ENCODE results near the gene FOXC1.

FOXC1 gene

DNA sequence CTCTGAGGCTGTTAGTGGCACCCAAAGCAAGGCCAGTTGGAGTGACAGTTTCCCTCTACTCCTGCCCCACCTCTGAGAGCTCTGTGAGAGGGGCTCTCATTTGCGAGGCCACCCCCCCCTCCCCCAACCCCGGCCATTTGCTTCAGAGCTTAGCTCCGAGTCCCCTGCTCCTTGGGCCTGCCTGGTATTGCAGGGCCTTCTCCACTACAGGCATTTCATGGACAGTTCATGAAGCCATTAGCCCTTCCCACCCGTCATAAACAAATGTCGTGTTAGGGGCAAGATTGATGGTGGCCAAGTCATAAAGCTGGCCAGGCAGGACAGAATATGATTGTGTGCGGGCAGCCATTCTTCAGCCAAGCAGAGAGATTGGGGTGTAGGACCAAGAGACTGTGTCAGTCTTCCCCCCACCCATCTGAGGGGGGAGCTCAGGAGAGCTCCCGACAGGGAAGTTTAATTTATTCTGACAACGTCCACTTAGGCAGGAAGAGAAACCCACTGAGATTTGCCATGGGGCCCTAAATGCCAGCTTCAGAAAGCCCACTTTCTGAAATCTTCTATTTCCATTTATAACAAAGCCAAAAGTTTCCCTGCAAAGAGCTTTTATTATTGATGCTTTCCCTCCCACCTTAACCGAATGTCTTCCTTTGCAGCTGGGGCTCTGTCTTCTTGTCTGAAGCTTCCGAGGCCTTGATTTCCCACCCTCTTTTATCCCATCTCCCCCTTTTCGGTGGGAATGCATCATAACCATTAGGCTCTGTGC is 7.2 kb downstream of the FOXC1 start:
- DNase-seq (ENCODE audit: low read depth), result no peak
- no peak for TF ChIP-seq POLR2A (IDR thresholded peaks at IDR 0.05; ENCODE audit: extremely low read depth, insufficient read length)
- TF ChIP-seq, protein P1, sequence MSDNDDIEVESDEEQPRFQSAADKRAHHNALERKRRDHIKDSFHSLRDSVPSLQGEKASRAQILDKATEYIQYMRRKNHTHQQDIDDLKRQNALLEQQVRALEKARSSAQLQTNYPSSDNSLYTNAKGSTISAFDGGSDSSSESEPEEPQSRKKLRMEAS (IDR thresholded peaks at IDR 0.05; ENCODE audit: low read depth, low read length), result no peak
- TF ChIP-seq MYC (IDR thresholded peaks at IDR 0.05; ENCODE audit: low read depth, low read length), result no peak
- TF ChIP-seq, protein P2, sequence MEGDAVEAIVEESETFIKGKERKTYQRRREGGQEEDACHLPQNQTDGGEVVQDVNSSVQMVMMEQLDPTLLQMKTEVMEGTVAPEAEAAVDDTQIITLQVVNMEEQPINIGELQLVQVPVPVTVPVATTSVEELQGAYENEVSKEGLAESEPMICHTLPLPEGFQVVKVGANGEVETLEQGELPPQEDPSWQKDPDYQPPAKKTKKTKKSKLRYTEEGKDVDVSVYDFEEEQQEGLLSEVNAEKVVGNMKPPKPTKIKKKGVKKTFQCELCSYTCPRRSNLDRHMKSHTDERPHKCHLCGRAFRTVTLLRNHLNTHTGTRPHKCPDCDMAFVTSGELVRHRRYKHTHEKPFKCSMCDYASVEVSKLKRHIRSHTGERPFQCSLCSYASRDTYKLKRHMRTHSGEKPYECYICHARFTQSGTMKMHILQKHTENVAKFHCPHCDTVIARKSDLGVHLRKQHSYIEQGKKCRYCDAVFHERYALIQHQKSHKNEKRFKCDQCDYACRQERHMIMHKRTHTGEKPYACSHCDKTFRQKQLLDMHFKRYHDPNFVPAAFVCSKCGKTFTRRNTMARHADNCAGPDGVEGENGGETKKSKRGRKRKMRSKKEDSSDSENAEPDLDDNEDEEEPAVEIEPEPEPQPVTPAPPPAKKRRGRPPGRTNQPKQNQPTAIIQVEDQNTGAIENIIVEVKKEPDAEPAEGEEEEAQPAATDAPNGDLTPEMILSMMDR (IDR thresholded peaks at IDR 0.05; ENCODE audit: low read depth, low read length), result no peak
- H3K4me3 ChIP-seq (ENCODE audit: low read depth, low read length), result no peak overlapping the region

DNA sequence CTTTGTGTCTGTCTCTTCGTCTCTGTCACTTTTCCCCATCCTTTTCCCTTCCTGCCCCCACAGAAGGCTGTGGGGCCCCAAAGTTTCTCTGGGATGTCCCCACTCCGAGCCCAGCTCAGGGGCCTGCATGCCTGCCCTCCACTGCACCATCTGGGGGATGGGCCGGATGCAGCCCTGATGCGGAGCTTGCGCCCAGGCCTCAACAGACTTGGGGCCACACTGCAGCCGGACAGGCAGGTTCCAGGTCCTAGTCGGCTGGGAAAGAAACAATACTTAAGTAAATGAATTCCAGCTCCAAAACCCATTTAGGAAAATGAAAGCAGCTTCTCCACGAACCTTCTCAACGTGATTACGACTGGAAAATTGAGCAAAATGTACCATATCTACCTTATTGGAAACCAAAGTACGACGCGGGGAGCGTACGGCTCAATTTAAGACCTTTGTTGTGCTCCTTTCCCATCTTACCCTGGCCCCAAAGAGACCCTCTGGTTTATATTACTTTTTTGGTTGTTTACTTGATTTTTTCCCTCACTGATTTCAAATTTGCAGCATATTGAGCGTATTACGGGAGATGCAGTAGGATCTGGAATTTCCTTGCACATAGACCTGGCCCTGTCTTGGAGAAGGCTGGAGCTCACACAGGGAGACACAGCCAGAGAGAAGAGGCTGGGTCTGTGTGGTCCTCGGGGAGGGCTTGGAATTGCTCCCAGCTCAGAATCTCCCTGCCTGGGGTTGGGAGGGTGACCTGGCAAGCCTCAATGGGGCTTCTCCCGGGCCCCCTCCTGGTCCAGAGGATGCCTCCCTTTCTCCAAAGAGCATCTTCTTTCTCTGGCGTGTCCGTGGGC is 8.0 kb downstream of the FOXC1 start:
- no peak overlapping the region for H3K4me3 ChIP-seq (ENCODE audit: low read depth, low read length)
- TF ChIP-seq, protein P2 (IDR thresholded peaks at IDR 0.05; ENCODE audit: low read depth, low read length), result no peak
- TF ChIP-seq MYC (IDR thresholded peaks at IDR 0.05; ENCODE audit: low read depth, low read length) (no peak), POLR2A (IDR thresholded peaks at IDR 0.05; ENCODE audit: extremely low read depth, insufficient read length) (no peak)
- TF ChIP-seq, protein P1 (IDR thresholded peaks at IDR 0.05; ENCODE audit: low read depth, low read length), result no peak
- no peak for DNase-seq (ENCODE audit: low read depth)

DNA sequence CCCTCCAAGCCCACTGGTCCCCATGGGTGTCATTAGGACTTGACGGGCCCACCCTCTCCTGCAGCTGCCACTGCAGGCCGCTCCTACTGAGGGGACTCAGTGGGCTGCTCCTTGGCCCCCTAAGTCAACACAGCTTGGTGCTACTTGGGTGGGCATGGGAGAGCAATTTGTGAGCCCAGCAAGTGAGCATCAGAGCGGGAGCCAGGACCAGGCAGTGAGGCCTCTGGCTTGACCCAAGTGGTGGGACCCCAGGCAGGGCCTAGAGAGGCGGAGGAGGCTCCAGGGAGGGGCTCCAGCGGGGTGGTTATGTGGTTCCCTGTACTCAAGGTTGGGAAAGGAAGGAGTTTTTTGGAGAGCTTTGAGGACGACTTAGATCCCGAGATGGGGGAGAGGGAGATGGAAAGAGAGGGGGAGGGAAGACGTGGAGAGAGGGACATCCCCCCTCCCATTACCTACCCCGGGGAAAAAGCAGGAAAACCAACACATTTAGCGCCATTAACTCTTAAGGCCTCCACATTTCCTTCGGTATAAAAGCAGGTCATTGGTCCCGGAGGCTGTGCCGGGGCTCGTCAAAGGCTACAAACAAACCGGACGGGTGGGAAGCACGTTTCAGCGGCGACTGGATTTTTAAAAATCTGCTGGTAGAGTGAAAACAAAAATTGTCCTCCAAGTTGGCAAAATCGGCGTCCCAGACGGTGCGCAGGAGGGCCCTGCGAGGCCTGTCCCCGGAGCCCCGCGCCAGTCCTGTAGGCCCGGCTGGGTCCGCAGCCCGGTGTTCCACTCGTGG is 8.8 kb downstream of the FOXC1 start:
- no peak for DNase-seq (ENCODE audit: low read depth)
- TF ChIP-seq MYC (IDR thresholded peaks at IDR 0.05; ENCODE audit: low read depth, low read length) (no peak), POLR2A (IDR thresholded peaks at IDR 0.05; ENCODE audit: extremely low read depth, insufficient read length) (no peak)
- TF ChIP-seq, protein P1 (IDR thresholded peaks at IDR 0.05; ENCODE audit: low read depth, low read length), result no peak
- TF ChIP-seq, protein P2 (IDR thresholded peaks at IDR 0.05; ENCODE audit: low read depth, low read length), result no peak
- H3K4me3 ChIP-seq (ENCODE audit: low read depth, low read length), result no peak overlapping the region

DNA sequence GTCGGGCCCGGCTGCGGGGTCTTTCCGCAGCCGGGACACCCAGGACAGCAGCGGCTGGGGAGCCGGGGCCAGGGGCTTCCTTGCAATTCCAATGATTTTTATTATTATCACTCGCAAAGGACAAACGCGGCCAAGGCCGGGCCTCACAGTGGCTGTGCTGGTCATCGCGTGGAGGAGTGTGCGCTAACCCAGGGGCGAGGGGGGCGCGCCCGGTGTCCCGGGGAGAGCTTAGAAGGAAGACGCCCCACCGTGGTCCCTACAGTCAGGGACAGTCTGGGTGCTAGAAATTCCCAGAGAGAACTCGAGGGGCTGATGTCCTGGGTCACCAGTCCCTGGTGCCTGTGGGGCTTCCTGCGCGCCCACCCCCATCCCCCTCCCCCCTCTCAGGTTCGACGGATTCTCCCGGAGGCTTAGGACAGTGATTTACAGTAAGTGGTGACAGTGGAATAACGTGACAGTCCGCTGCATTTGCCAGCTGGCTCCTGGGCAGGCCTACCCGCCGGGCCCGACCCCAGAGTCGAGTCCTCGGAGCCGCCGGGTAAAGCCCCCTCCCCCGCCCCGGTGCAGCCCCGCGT is 9.5 kb downstream of the FOXC1 start:
- H3K4me3 ChIP-seq (ENCODE audit: low read depth, low read length), result no peak overlapping the region
- TF ChIP-seq, protein P1 (IDR thresholded peaks at IDR 0.05; ENCODE audit: low read depth, low read length), result no peak
- TF ChIP-seq POLR2A (IDR thresholded peaks at IDR 0.05; ENCODE audit: extremely low read depth, insufficient read length), result no peak
- no peak for DNase-seq (ENCODE audit: low read depth)

DNA sequence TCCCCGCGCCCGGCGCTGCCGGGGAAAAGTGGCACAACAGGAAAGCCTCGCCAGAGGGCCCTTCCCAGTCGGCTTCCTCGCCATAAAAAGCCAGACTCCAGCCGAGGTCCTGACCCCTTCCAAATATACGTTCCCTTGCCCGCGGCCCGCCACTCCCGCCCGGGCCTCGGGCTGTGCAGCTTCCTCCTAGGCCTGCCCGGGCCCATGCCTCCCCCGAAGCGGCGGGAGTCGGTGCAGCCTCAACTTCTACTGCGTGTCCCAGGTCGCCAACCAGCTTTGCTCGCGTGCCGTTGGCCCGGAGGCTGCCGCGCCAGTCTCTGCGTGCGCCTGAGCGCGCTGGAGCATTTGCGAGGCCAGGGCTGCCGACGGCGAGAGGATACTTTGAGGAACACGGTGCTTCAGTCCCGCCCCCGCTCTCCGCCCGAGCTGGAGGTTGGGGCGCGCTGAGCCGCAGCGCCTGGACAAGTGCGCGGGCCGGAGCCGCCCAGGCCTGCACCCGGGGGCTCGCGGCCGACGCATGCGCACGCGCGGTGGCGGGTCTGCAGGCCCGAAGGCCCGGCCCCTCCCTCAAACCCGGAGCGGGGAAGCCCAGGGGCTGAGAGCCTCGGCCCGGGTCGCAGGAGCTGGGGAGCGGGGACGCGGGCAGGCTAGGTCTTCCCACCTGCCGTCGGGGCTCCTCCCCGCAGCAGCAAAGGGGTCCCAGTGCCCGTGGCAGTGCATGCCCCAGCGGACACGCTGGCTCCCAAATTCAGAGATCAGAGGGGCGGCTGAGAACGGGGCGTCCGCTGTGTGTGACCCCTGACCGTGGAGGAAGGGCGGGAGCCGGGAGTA is 10.2 kb downstream of the FOXC1 start:
- DNase-seq (ENCODE audit: low read depth), result no peak
- no peak for TF ChIP-seq MYC (IDR thresholded peaks at IDR 0.05; ENCODE audit: low read depth, low read length)
- TF ChIP-seq, protein P1 (IDR thresholded peaks at IDR 0.05; ENCODE audit: low read depth, low read length), result no peak
- H3K4me3 ChIP-seq (ENCODE audit: low read depth, low read length), result no peak overlapping the region

All from NB4 (cell line).